Measurements from ENCODE around the gene MYBPC1.
"Not testable (repeated sequence)": the region's sequence is repeated elsewhere in the genome, so short reads cannot be mapped to it uniquely, and the experiment has no call there.

MYBPC1 gene

DNA sequence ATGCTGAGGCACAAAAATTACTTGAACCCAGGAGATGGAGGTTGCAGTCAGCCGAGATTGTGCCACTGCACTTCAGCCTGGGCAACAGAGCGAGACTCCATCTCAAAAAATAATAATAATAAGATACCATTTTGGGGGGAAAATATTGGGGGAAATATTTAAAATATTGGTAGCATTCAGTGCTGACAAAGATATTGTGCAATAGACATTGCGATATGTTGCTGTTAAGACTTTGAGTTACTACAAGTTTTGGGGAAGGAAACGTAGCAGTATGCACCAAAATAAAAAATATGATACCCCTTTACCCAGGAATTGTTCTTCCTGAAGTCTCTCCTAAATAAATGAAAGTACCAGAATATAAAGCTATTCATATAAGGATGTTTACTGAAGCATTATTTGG, 37.7 kb upstream of the MYBPC1 start:
- no peaks in the 10 kb centered on the region for H4K20me1 ChIP-seq (ENCODE audit: insufficient read depth, low read length, poor library complexity, severe bottlenecking)
- no peaks in the 10 kb centered on the region for H3K79me2 ChIP-seq (ENCODE audit: insufficient read depth, low read length)
- H3K9ac ChIP-seq (ENCODE audit: low read depth, low read length, poor library complexity, severe bottlenecking) = no peak overlapping the region

GRCh38 chr12:101558726-101559125, 36.0 kb upstream of the MYBPC1 start:
- not testable (repeated sequence) for H3K9ac ChIP-seq (ENCODE audit: low read depth, low read length, poor library complexity, severe bottlenecking); H3K27me3 ChIP-seq (ENCODE audit: insufficient read depth, low read length, poor library complexity, severe bottlenecking); H2AFZ ChIP-seq (ENCODE audit: low read length); H3K36me3 ChIP-seq (ENCODE audit: insufficient read depth, low read length); H3F3A ChIP-seq (ENCODE audit: low read depth); H3K79me2 ChIP-seq (ENCODE audit: insufficient read depth, low read length); H3K4me1 ChIP-seq (ENCODE audit: insufficient read depth, low read length, poor library complexity, severe bottlenecking); H3K9me2 ChIP-seq (replicated peaks; ENCODE audit: low read depth, low read length); H3K9me3 ChIP-seq (ENCODE audit: insufficient read depth, low read depth, low read length); H4K20me1 ChIP-seq (ENCODE audit: insufficient read depth, low read length, poor library complexity, severe bottlenecking); H3K4me3 ChIP-seq (ENCODE audit: low read length, poor library complexity, severe bottlenecking); H3K4me2 ChIP-seq (ENCODE audit: low read depth, low read length, poor library complexity, severe bottlenecking)

More for the DNA sequence above, 37.7 kb upstream of the MYBPC1 start:
- TF ChIP-seq CTCF (conservative IDR thresholded peaks at IDR 0.05; ENCODE audit: low read length) (no peak), EZH2phosphoT487 (IDR thresholded peaks at IDR 0.05; ENCODE audit: borderline replicate concordance) (no peak)
- Histone ChIP-seq H3K4me2 (ENCODE audit: low read depth, low read length, poor library complexity, severe bottlenecking) (no peak overlapping the region), H3K27me3 (ENCODE audit: insufficient read depth, low read length, poor library complexity, severe bottlenecking) (no peaks in the 10 kb centered on the region), H2AFZ (ENCODE audit: low read length) (no peak overlapping the region), H3K9me3 (ENCODE audit: insufficient read depth, low read depth, low read length) (no peaks in the 10 kb centered on the region), H3K4me3 (ENCODE audit: low read length, poor library complexity, severe bottlenecking) (no peak overlapping the region), H3K9me2 (replicated peaks; ENCODE audit: low read depth, low read length) (no peaks in the 10 kb centered on the region), H3K36me3 (ENCODE audit: insufficient read depth, low read length) (no peaks in the 10 kb centered on the region), H3F3A (ENCODE audit: low read depth) (no peaks in the 10 kb centered on the region), H3K4me1 (ENCODE audit: insufficient read depth, low read length, poor library complexity, severe bottlenecking) (no peaks in the 10 kb centered on the region)

GRCh38 chr12:101563212-101563611, 31.6 kb upstream of the MYBPC1 start:
- Histone ChIP-seq H4K20me1 (ENCODE audit: insufficient read depth, low read length, poor library complexity, severe bottlenecking) (no peaks in the 10 kb centered on the region), H3K4me3 (ENCODE audit: low read length, poor library complexity, severe bottlenecking) (no peak overlapping the region), H2AFZ (ENCODE audit: low read length) (no peak overlapping the region), H3F3A (ENCODE audit: low read depth) (no peaks in the 10 kb centered on the region), H3K4me2 (ENCODE audit: low read depth, low read length, poor library complexity, severe bottlenecking) (no peak overlapping the region), H3K27me3 (ENCODE audit: insufficient read depth, low read length, poor library complexity, severe bottlenecking) (no peaks in the 10 kb centered on the region), H3K9ac (ENCODE audit: low read depth, low read length, poor library complexity, severe bottlenecking) (no peak overlapping the region), H3K79me2 (ENCODE audit: insufficient read depth, low read length) (no peaks in the 10 kb centered on the region), H3K36me3 (ENCODE audit: insufficient read depth, low read length) (no peaks in the 10 kb centered on the region), H3K4me1 (ENCODE audit: insufficient read depth, low read length, poor library complexity, severe bottlenecking) (no peaks in the 10 kb centered on the region), H3K9me3 (ENCODE audit: insufficient read depth, low read depth, low read length) (no peaks in the 10 kb centered on the region), H3K9me2 (replicated peaks; ENCODE audit: low read depth, low read length) (no peaks in the 10 kb centered on the region)
- TF ChIP-seq CTCF (conservative IDR thresholded peaks at IDR 0.05; ENCODE audit: low read length) (no peak), EZH2phosphoT487 (IDR thresholded peaks at IDR 0.05; ENCODE audit: borderline replicate concordance) (no peak)

GRCh38 chr12:101564912-101565311, 29.9 kb upstream of the MYBPC1 start:
- no peak overlapping the region for H2AFZ ChIP-seq (ENCODE audit: low read length)
- H3K9ac ChIP-seq (ENCODE audit: low read depth, low read length, poor library complexity, severe bottlenecking) = no peak overlapping the region
- no peaks in the 10 kb centered on the region for H4K20me1 ChIP-seq (ENCODE audit: insufficient read depth, low read length, poor library complexity, severe bottlenecking)
- H3K79me2 ChIP-seq (ENCODE audit: insufficient read depth, low read length) = no peaks in the 10 kb centered on the region
- no peaks in the 10 kb centered on the region for H3F3A ChIP-seq (ENCODE audit: low read depth)
- H3K9me2 ChIP-seq (replicated peaks; ENCODE audit: low read depth, low read length) = no peaks in the 10 kb centered on the region
- no peaks in the 10 kb centered on the region for H3K36me3 ChIP-seq (ENCODE audit: insufficient read depth, low read length)
- H3K4me2 ChIP-seq (ENCODE audit: low read depth, low read length, poor library complexity, severe bottlenecking) = no peak overlapping the region
- H3K4me1 ChIP-seq (ENCODE audit: insufficient read depth, low read length, poor library complexity, severe bottlenecking) = no peaks in the 10 kb centered on the region
- TF ChIP-seq EZH2phosphoT487 (IDR thresholded peaks at IDR 0.05; ENCODE audit: borderline replicate concordance) (no peak), CTCF (conservative IDR thresholded peaks at IDR 0.05; ENCODE audit: low read length) (no peak)
- no peaks in the 10 kb centered on the region for H3K9me3 ChIP-seq (ENCODE audit: insufficient read depth, low read depth, low read length)
- H3K27me3 ChIP-seq (ENCODE audit: insufficient read depth, low read length, poor library complexity, severe bottlenecking) = no peaks in the 10 kb centered on the region
- no peak overlapping the region for H3K4me3 ChIP-seq (ENCODE audit: low read length, poor library complexity, severe bottlenecking)
